HL-60 (cell line): ENCODE data around the gene RRAGD.

Experiments used
- GABPA ChIP-seq: IDR thresholded peaks from 2 replicates; pipeline ENCODE4 v1.6.1; 2012; ENCODE audit warnings: low read depth
- POLR2AphosphoS5 ChIP-seq: IDR thresholded peaks from 2 replicates; pipeline ENCODE4 v1.6.1; 2012; ENCODE audit warnings: low read depth
- SPI1 ChIP-seq: IDR thresholded peaks from 2 replicates; pipeline ENCODE4 v1.6.1; 2012; ENCODE audit warnings: low read depth, mild to moderate bottlenecking, borderline replicate concordance
- TF ChIP-seq, protein P1 (sequence below): IDR thresholded peaks from one replicate; pipeline ENCODE4 v1.5.1; 2011; ENCODE audit warnings: low read length, control low read depth, inconsistent platforms; ENCODE audit not compliant: insufficient read depth

DNA sequence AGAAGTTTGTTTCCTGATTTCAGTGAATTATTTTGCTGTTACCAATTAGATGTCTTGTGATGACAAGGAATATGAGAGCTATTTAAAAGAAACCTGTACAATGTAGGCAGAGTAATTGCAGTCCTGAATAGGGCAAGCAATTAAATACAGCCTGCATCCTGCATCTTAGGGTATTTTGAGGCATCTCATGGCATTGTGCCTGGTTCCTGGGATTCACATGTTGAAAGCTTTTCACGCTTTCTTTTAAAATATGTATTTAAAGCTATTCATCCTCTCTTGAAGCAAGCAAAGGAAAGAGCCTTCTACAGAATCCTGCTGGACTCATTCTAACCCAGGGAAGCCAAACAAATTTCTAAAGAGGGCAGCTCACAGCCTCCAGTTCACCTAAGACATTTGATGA is 4.7 kb upstream of the RRAGD start:
- no peak for TF ChIP-seq POLR2AphosphoS5
- TF ChIP-seq, protein P1, sequence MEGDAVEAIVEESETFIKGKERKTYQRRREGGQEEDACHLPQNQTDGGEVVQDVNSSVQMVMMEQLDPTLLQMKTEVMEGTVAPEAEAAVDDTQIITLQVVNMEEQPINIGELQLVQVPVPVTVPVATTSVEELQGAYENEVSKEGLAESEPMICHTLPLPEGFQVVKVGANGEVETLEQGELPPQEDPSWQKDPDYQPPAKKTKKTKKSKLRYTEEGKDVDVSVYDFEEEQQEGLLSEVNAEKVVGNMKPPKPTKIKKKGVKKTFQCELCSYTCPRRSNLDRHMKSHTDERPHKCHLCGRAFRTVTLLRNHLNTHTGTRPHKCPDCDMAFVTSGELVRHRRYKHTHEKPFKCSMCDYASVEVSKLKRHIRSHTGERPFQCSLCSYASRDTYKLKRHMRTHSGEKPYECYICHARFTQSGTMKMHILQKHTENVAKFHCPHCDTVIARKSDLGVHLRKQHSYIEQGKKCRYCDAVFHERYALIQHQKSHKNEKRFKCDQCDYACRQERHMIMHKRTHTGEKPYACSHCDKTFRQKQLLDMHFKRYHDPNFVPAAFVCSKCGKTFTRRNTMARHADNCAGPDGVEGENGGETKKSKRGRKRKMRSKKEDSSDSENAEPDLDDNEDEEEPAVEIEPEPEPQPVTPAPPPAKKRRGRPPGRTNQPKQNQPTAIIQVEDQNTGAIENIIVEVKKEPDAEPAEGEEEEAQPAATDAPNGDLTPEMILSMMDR = no peak
- TF ChIP-seq SPI1 = no peak
- no peak for TF ChIP-seq GABPA
